Measurements from ENCODE around the gene CDCP1.
A peak's percentile ranks its signal among the peaks of the same experiment; 100 is the strongest.
"Not testable (repeated sequence)": the region's sequence is repeated elsewhere in the genome, so short reads cannot be mapped to it uniquely, and the experiment has no call there.

The CDCP1 gene

GRCh38 chr3:45088543-45089358 lies 57.4 kb downstream of the CDCP1 start:
- no peak for DNase-seq (ENCODE audit: extremely low read depth in 1 of 2, low read depth in 1 of 2)

- DNase-seq (ENCODE audit: extremely low read depth in 1 of 2, low read depth in 1 of 2), result no peak
Observed at GRCh38 chr3:45087155-45087554, 59.0 kb downstream of the CDCP1 start.

GRCh38 chr3:45084820-45085816 lies 61.1 kb downstream of the CDCP1 start:
- DNase-seq (ENCODE audit: extremely low read depth in 1 of 2, low read depth in 1 of 2), result no peak

- no peak for DNase-seq (ENCODE audit: extremely low read depth in 1 of 2, low read depth in 1 of 2)
Observed at GRCh38 chr3:45084361-45084760, 61.8 kb downstream of the CDCP1 start.

GRCh38 chr3:45083023-45083422 lies 63.2 kb downstream of the CDCP1 start:
- no peak for DNase-seq (ENCODE audit: extremely low read depth in 1 of 2, low read depth in 1 of 2)

- no peak for DNase-seq (ENCODE audit: extremely low read depth in 1 of 2, low read depth in 1 of 2)
Observed at GRCh38 chr3:45082142-45082538, 64.0 kb downstream of the CDCP1 start.

GRCh38 chr3:45081506-45082141 lies 64.6 kb downstream of the CDCP1 start:
- no peak for DNase-seq (ENCODE audit: extremely low read depth in 1 of 2, low read depth in 1 of 2)

GRCh38 chr3:45080824-45081223 lies 65.4 kb downstream of the CDCP1 start:
- no peak for DNase-seq (ENCODE audit: extremely low read depth in 1 of 2, low read depth in 1 of 2)

- DNase-seq (ENCODE audit: extremely low read depth in 1 of 2, low read depth in 1 of 2), result no peak
Observed at GRCh38 chr3:45079715-45080114, 66.5 kb downstream of the CDCP1 start.

- no peak for DNase-seq (ENCODE audit: extremely low read depth in 1 of 2, low read depth in 1 of 2)
Observed at GRCh38 chr3:45078910-45079522, 67.2 kb downstream of the CDCP1 start.

- DNase-seq (ENCODE audit: extremely low read depth in 1 of 2, low read depth in 1 of 2), result not testable (repeated sequence)
Observed at GRCh38 chr3:45078256-45078655, 67.9 kb downstream of the CDCP1 start.

- DNase-seq (ENCODE audit: extremely low read depth in 1 of 2, low read depth in 1 of 2), result no peak
Observed at GRCh38 chr3:45075821-45076625, 70.2 kb downstream of the CDCP1 start.

GRCh38 chr3:45071075-45071474 lies 75.1 kb downstream of the CDCP1 start:
- DNase-seq (ENCODE audit: extremely low read depth in 1 of 2, low read depth in 1 of 2), result no peak

- DNase-seq (ENCODE audit: extremely low read depth in 1 of 2, low read depth in 1 of 2), result no peak
Observed at GRCh38 chr3:45067941-45068340, 78.2 kb downstream of the CDCP1 start.

GRCh38 chr3:45067486-45067885 lies 78.7 kb downstream of the CDCP1 start:
- no peak for DNase-seq (ENCODE audit: extremely low read depth in 1 of 2, low read depth in 1 of 2)

- DNase-seq (ENCODE audit: extremely low read depth in 1 of 2, low read depth in 1 of 2), result no peak
Observed at GRCh38 chr3:45066109-45066801, 79.9 kb downstream of the CDCP1 start.

- no peak for DNase-seq (ENCODE audit: extremely low read depth in 1 of 2, low read depth in 1 of 2)
Observed at GRCh38 chr3:45065373-45065720, 80.8 kb downstream of the CDCP1 start.

- DNase-seq (ENCODE audit: extremely low read depth in 1 of 2, low read depth in 1 of 2), result peak; percentile 9 to 44
Observed at GRCh38 chr3:45064512-45065372, 81.4 kb downstream of the CDCP1 start.

GRCh38 chr3:45062697-45063070 lies 83.5 kb downstream of the CDCP1 start:
- no peak for DNase-seq (ENCODE audit: extremely low read depth in 1 of 2, low read depth in 1 of 2)

Data from stimulated activated CD8-positive, alpha-beta memory T cell treated with anti-CD3 and anti-CD28 coated beads, Interleukin-7, amount 100 ng/mL, for 48 hours (primary cell).